ENCODE results near the gene PRCP.

GRCh38 chr11:82830746-82831145, 69.5 kb downstream of the PRCP start:
- TF ChIP-seq CTCF (IDR thresholded peaks at IDR 0.05; ENCODE audit: insufficient read depth, low read length, poor library complexity, severe bottlenecking) (no peak), EZH2phosphoT487 (conservative IDR thresholded peaks at IDR 0.05; ENCODE audit: low read length) (no peak)
